IPS-18c (cell line): ENCODE results near the gene MANEA.
A peak's percentile ranks its signal among the peaks of the same experiment; 100 is the strongest.
"Not testable (repeated sequence)": the region's sequence is repeated elsewhere in the genome, so short reads cannot be mapped to it uniquely, and the experiment has no call there.

ENCODE experiments used
- H3K4me3 ChIP-seq: 2 replicates; pipeline ENCODE4 v1.7.0; 2013; ENCODE audit warnings: low read depth, mild to moderate bottlenecking, low read length, moderate library complexity; ENCODE audit not compliant: insufficient read depth
- H3K9me3 ChIP-seq: one replicate; pipeline ENCODE4 v1.6.1; 2013; ENCODE audit warnings: mild to moderate bottlenecking, low read length, moderate library complexity; ENCODE audit not compliant: control insufficient read depth, insufficient read depth

MANEA gene, protein sequence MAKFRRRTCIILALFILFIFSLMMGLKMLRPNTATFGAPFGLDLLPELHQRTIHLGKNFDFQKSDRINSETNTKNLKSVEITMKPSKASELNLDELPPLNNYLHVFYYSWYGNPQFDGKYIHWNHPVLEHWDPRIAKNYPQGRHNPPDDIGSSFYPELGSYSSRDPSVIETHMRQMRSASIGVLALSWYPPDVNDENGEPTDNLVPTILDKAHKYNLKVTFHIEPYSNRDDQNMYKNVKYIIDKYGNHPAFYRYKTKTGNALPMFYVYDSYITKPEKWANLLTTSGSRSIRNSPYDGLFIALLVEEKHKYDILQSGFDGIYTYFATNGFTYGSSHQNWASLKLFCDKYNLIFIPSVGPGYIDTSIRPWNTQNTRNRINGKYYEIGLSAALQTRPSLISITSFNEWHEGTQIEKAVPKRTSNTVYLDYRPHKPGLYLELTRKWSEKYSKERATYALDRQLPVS

DNA sequence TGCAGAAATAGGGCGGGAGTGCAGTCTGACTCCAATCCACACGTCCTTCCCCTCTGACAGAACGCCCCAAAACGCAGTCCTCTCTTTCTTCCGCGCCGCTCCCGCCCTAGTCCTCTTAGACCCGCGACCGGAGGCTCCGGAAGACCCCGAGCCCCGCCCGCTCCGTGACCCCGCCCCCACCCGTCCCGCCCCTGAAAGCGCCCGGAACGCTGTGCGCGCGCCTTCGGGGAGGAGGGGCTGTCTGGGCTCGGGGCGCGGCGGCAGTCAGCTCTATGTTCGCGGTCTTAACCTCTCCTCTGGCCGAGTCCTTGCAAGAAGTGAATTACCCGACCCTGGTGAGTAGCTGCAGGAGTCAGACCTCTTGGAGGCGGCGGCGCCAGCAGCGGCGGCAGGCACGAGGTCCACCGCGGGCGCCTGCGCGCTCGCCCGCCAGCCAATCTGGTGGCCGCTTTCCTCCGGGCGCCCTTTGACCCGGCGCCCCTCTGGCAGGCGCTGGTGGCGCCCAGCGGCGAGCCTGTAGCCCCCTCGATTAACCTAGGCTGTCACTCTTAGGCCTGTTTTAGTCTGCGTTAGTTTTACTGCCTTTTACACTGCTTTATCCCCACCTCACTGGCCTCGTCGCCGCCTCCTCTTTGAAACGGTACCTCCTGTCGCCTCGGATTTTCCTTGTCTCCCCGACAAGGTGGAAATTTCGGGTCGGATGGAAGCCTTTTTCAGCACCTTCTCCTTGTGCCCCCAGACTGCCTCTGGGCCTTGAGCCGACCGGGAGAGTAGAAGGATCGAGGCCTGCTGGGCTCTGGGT is at the start of gene MANEA:
TSS of gene MANEA (plus strand) at position 232 of the 802 bp plus-strand sequence. CDS start 8,905 bp downstream, outside the sequence.
- peak within 1 kb of the TSS; percentile 88 for H3K4me3 ChIP-seq
- no peaks in the 10 kb centered on the region for H3K9me3 ChIP-seq

DNA sequence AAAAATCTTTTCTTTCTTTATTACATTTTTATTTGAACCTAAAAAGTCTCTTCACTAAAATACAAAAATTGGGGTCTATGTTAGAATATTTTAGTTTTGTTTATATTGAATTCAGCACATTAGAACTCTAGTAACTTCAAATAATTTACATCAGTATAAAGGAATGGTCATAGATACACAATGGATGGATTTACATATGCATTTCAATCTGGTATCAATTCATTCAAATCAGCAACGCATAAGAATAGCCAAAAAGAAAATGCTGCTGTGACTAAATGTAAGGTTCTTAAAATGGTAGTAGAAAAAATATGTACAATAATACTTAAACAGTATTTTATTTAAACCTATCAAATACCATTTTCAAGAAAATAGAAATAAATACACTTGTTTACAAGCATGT is 47.6 kb upstream of the MANEA start:
- Histone ChIP-seq H3K9me3 (no peaks in the 10 kb centered on the region), H3K4me3 (no peak overlapping the region)

DNA sequence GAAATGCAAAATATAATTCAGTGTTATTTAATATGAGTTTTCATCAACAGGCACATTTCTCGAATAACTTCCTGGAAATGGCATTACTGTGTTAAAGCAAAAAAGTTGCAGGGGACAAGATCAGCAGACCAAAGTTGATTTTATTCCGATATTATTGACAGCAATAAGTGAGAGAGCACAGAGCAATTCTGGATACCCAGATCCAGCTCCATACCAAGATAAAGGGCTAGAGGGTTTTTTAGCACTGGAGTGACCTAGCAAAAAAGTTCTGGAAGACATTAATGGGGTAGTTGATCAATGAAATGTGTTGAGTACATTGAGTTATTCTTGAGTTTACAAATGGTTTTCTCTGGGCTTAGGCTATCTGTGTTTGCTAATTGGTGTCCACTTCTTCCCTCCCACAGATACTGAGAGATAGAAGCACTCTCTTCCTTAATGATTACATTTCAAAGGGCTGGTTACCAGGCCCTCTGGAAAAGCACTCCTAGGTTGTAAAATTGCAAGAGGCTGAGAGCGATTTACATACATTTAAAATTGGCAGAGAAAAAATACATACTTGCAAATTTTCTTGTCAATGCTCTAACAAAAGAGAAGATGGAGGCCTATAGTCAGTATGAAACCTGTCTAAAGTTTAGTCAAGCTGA is 47.0 kb upstream of the MANEA start:
- Histone ChIP-seq H3K9me3 (no peaks in the 10 kb centered on the region), H3K4me3 (no peak overlapping the region)

DNA sequence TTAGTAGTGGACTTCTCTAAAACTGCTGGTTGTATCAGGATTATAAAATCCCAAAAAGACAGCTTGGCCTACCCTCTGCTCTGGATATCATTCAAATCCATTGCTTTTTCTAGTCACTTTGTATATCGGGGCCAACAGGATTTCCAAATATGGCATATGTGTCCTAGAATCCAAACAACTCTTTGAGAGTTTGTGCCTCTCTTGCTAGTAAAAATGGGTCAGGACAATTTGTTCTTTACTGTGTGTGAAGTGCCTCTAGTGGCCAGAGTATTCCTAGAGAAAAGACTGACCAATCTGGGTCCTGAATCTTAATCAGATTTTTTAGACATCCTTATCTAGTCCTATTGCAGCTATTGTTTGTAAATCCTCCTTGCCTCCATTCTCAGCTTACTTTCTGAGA is 33.5 kb upstream of the MANEA start:
- Histone ChIP-seq H3K9me3 (no peaks in the 10 kb centered on the region), H3K4me3 (no peak overlapping the region)

DNA sequence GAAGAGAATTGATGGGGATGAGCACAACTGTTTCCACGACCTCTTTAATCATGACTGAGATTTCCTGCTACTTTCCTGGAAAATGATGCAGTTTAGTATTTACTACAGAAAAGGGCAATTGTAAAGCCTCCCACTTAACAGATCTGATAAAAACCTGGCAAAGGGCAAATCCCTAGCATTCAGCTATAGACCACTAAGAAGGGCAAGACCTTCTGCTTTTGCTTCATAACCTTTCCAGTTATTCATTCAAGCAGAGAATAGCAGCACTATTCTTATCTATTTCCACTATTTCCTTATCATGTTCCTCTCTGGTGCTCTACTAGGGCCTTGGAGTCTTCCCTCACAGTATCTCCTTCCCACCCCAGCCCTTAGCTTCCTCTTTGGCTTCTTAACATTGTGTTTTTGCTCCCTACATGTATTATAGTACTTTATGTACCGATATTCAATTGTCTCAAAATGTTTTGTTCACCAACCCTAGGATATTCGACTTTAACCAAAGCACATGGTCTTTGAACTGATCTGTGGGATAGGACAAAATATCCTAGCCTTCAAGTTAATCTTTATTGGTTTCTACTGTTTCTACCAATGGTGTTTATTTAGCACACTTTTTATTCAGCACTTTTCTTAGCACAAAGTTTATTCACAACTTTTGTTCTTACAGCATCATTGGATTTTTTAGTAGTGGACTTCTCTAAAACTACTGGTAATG is 32.7 kb upstream of the MANEA start:
- Histone ChIP-seq H3K4me3 (no peak overlapping the region), H3K9me3 (no peaks in the 10 kb centered on the region)

DNA sequence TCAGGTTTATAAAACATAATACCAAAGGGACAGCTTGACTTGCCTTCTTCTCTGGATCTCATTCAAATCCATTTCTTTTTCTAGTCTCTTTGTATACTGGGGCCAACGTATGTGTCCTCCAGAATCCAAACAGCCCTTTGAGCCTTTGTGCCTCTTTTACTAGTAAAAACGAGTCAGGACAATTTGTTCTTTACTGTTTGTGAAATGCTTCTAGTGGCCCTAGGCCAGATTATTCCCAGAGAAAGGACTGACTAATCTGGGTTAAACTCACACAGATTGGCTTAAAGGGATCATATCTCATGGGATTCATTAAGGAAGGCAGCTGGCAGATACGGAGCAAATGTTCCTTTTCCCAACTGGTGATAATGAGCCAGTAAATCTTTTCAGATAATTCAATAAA is 32.1 kb upstream of the MANEA start:
- Histone ChIP-seq H3K9me3 (no peaks in the 10 kb centered on the region), H3K4me3 (no peak overlapping the region)

DNA sequence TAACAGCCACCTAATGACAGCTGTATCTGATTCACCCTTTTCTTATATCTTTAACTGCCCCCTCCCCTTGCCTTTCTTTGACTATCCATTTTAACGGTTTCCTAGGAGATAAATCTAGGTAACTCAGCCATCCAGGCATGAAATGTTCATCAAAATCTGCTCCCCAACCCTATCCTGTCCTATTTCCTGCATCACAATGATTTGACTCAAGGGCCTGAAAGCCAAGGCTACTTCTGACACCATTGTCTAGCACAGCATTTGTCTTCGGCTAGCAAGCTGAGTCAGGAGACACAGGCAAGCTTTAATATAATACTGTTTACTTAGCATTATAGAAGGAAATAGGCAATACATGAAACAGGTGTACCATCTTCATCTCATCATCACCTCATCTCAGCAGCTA is 31.6 kb upstream of the MANEA start:
- Histone ChIP-seq H3K9me3 (no peaks in the 10 kb centered on the region), H3K4me3 (no peak overlapping the region)

DNA sequence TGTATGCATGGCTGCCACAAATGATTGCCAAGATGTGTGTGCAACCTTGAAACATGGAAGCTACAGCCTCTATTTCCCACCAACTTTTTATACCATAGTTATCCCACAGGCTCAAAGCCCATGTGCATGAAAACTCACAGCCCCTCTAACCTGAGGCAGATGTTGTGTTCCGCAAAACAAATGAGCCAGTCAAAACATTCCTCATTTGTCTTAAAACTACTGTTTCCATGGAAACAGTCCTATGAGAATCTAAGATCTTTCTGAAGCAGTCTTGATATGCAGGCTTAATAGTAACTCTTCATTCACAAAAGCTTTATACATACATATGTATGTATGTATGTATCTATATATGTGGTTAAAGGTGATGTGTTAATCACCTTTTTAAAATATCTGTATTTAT is 31.2 kb upstream of the MANEA start:
- Histone ChIP-seq H3K9me3 (no peaks in the 10 kb centered on the region), H3K4me3 (no peak overlapping the region)

DNA sequence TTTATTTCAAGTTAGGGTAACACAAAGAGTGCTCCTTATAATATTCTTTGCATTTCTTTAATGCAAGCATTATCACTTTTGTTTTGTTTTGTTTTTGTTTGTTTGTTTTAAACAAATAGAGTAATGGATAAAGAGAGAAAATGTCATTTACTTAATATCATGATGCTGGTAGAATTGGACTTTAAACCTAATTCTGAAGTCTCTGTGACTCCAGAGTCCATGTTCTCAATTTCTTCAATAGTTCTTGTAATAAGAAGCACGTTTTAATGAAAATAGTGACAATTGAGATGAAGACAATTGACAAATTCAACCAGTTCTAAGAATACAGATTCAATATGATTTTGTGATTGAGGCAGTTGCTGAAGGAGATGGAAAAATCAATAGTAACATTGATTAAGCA is 30.3 kb upstream of the MANEA start:
- Histone ChIP-seq H3K9me3 (no peaks in the 10 kb centered on the region), H3K4me3 (no peak overlapping the region)

DNA sequence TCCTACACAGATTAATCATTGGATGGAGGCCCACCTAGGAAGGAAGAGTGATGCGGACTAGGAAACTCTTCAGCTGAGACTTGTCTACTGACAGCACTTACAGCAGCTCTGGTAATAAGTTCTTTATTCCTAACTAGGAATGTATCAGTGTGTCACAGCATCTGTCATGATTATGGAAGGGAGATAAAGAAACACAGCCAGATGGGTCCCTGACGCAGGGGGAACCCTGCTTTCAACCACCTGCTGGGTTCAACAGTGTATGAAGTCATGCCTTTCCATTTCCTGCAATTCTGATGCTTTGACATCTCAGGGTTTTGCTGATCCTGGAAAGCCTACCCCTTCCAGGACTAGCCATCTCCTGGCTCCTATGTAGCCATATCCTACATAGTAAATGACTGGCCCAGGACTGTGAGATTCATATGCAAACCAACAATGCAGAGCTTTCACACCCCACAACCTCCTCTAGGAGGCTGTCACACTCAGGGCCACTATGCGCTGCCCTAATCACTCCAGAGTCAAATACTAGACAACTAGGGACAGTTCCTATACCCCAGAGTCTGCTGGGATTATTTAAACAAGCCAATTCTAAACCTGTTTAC is 29.0 kb upstream of the MANEA start:
- Histone ChIP-seq H3K4me3 (no peak overlapping the region), H3K9me3 (no peaks in the 10 kb centered on the region)

DNA sequence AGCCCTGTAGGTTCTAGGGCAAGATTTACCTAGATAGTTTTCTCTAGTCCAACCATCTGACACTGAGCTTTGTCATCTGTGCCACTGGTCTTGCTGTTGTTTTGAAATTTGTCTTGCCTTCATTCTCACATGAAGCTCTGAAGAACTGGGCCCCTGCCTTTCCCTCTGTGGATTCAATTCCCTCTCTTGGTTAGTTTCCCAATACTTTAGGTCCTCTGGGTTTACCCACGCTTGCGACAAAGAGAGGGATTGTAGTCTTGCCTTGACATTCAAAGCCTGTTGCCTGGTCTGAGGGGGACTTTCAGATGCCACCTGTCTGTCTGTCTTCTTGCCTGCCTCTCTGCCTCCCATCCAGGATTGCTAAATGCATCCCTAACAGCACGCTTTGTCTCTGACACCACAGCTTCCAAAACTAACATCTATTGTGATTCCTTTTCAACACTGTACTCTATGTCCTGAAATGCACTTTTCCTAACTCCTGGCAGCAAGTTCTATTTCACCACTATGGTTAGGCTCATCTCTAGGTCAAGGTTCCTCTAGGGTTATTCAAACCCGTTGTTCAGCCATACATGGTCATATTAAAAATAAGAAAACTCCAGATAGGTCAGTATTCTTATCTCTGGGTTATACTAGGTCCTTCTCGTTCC is 25.5 kb upstream of the MANEA start:
- no peaks in the 10 kb centered on the region for H3K9me3 ChIP-seq
- H3K4me3 ChIP-seq = no peak overlapping the region

DNA sequence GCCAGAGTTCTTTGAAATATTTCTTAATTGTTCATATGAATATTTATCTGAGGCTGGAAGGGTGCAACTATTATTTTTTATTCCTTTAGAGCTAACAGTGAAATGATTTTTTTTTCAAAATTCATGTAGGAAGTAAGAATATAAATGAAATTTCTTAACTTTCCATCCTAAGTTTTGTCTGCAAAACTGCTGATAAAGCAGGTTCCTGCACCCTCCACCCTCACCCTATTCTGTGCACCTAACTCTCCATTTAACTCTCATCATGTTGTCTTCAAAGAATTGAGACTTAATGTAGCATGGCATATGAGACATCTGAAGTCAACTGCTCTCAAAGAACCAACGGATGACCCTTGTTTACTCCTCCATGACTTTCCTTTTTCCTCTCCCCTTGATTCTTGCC is 23.5 kb upstream of the MANEA start:
- Histone ChIP-seq H3K4me3 (no peak overlapping the region), H3K9me3 (no peaks in the 10 kb centered on the region)

DNA sequence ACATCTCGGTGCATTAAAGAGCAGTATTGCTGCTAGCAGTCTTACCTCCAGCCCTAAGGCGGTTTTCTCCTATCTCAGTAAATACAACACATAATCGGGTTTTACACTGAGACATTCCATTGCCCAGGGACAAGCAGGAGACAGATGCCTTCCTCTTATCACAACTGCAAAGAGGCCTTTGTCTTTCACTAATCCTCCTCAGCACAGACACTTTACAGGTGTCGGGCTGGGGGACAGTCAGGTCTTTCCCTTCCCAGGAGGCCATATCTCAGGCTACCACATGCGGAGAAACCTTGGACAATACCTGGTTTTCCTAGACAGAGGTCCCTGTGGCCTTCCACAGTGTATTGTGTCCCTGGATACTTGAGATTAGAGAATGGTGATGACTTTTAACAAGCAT is 16.4 kb upstream of the MANEA start:
- not testable (repeated sequence) for H3K4me3 ChIP-seq, H3K9me3 ChIP-seq

DNA sequence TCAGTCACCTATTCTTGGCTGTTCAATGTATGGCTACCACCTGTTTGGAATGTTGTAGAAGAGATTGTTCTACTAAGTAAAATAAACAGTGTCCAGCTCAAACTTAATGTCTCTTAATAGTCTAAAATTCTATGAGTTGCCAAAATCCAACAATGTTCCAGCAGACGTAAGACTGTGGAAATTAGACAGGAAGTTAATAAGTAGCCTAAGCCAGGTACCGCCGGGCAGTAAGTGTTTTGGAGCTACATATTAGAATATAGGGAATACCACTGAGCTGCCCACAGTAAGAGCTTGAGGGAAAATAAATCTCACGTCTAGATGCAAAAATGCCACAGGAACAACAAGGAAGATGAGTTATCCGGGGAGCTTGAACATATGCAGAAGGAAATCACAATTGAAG is 7.8 kb upstream of the MANEA start:
- H3K9me3 ChIP-seq = no peaks in the 10 kb centered on the region
- no peak overlapping the region for H3K4me3 ChIP-seq

DNA sequence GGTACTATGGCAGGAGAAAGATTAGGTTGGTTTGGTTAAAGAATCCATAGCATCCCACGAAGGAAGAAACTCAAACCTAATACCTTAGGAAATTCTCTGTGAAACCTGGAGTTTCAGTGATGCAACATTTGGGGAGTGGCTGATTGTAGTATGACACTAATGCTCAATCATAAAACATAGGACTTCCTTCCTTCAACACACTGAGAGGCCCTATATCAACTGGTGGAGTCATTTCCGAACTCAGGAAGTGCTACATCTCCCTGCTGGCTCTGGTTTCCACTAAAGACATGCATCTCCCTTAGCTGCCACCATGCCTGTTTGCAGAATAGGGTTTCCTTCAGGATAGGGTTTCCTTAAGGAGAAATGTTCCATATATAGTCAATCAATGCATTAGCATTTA is 5.2 kb upstream of the MANEA start:
- no peak overlapping the region for H3K4me3 ChIP-seq
- no peaks in the 10 kb centered on the region for H3K9me3 ChIP-seq

DNA sequence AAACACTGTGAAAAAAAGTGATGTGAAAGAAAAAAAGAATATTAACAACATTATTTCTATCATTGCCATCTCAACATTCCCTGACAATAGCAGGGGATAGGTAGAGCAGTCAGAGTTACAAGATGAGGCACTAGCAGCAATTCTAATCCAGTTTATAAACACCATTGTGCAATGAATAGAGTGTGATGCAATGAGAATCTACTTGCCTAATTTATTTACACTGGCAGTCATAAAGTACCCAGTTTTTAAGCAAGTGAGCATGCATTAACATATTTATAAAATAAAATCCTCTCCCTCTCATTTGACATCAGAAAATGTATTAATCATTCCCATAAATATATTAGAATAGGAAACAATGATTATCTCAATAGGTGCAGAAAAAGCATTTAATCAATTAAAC is 2.5 kb upstream of the MANEA start:
- Histone ChIP-seq H3K4me3 (no peak overlapping the region), H3K9me3 (no peaks in the 10 kb centered on the region)
